ENCODE results near the gene ORC2. TPM values are rescaled to one million over a fixed set of nuclear protein-coding genes. Genes with fewer than 3 reads are reported as not detected.

ORC2 gene
- total and polyA plus RNA-seq, 10 of the 15 experiments (the other 5 are each of a cell fraction or from before 2014, with no cell fraction given) = 6.1 to 36.9 (median 17.6) TPM

GRCh38 chr2:200864176-200865034 lies 99.1 kb downstream of the ORC2 start, which contains the start of gene CLK1:
TSS of gene CLK1 (minus strand) at chr2:200864658. CDS start at chr2:200861862, 2,796 bp downstream.
- Histone ChIP-seq H3K4me3 (peak within 1 kb of the TSS; percentile 100), H3K9ac (ENCODE audit: control insufficient read depth, insufficient read depth, low read length) (peak within 1 kb of the TSS; percentile 99), H3K4me2 (ENCODE audit: control insufficient read depth, insufficient read depth) (peak within 1 kb of the TSS; percentile 72), H3K79me2 (ENCODE audit: control insufficient read depth, insufficient read depth, low read length) (peaks cover 51% of the 10 kb centered on the region), H2AFZ (ENCODE audit: control insufficient read depth, low read depth, low read length) (peak within 1 kb of the TSS; percentile 91), H4K20me1 (ENCODE audit: control insufficient read depth, insufficient read depth) (no peaks in the 10 kb centered on the region), H3K4me1 (ENCODE audit: control insufficient read depth, insufficient read depth, low read length) (no peaks in the 10 kb centered on the region), H3K9me3 (replicated peaks; ENCODE audit: control insufficient read depth, insufficient read depth, low read length) (no peaks in the 10 kb centered on the region), H3K36me3 (ENCODE audit: control insufficient read depth in 2 of 2, insufficient read depth in 2 of 2, low read length in 1 of 2) (peaks cover 2 to 8% of the 10 kb centered on the region in 2 experiments; a peak in 2 of 4 replicates), H3K27ac (ENCODE audit: control insufficient read depth, insufficient read depth) (peak within 1 kb of the TSS; percentile 100), H3K27me3 (replicated peaks in 1 of 2; ENCODE audit: control insufficient read depth in 2 of 2, insufficient read depth in 2 of 2, low read length in 1 of 2) (no peaks in the 10 kb centered on the region)
- ChIA-PET CTCF (interaction anchor here (0.6 to 2.6 kb wide), 11 partner anchors 19 to 369 kb away, joined by 3 to 15 read pairs (median 3); partner anchors contain the start of genes CASP10, NIF3L1, ORC2 and PPIL3), RAD21 (ENCODE audit: unreplicated experiment) (interaction anchor here (0.6 to 2.1 kb wide), 9 partner anchors 37 to 368 kb away, joined by 3 to 10 read pairs (median 4); partner anchors contain the start of gene CASP10), POLR2A (interaction anchor here (0.5 to 2.7 kb wide), 25 partner anchors 11 to 396 kb away, joined by 3 to 20 read pairs (median 4); partner anchors contain the start of genes BZW1, CASP10, CASP8 and CFLAR), SMC1A (ENCODE audit: uncharacterized antibody, unreplicated experiment) (interaction anchor here (0.9 to 1.9 kb wide), 8 partner anchors 12 to 203 kb away, joined by 3 to 12 read pairs (median 3); partner anchors contain the start of gene NIF3L1)
- no TSS peak for BruUV-seq (replicated peaks)
- ATAC-seq = peak; percentile 88
- in situ Hi-C loops (cut with MboI) = no loop called here
- intact Hi-C loops (cut with micrococcal nuclease; ENCODE audit: unreplicated experiment) = loop anchor here (1.0 to 10.0 kb wide), 4 partner anchors 24 to 1510 kb away; partner anchors contain the start of genes BMPR2, NIF3L1 and PPIL3
- WGBS (ENCODE audit: insufficient coverage, insufficient replicate concordance, low lambda C conversion rate, missing lambda C conversion rate) = 5% methylated on average over 79 of the region's 89 CpGs
- peak; percentile 74 for DNase-seq (ENCODE audit: low read depth, low spot score)
- no peak for FAIRE-seq
- TF ChIP-seq YY1 (IDR thresholded peaks at IDR 0.05; ENCODE audit: low read depth, low read length) (peak; percentile 98), HDAC6 (IDR thresholded peaks at IDR 0.05; ENCODE audit: unreplicated experiment) (peak; percentile 78), TARDBP (IDR thresholded peaks at IDR 0.05; ENCODE audit: borderline replicate concordance) (peak; percentile 50; the same call in 1 of the 2 replicates), SMARCA5 (IDR thresholded peaks at IDR 0.05) (peak; percentile 41), ZNF622 (IDR thresholded peaks at IDR 0.05) (no peak), NBN (IDR thresholded peaks at IDR 0.05) (peak; percentile 92), EZH2 (IDR thresholded peaks at IDR 0.05; ENCODE audit: borderline replicate concordance, control insufficient read depth, low read depth, low read length) (no peak), EP300 (IDR thresholded peaks at IDR 0.05; ENCODE audit: borderline replicate concordance in 1 of 2, control insufficient read depth in 1 of 2, low read depth in 2 of 2, low read length in 2 of 2) (0 out of 4 replicates have a peak, but pooled peaks of 1 of the 2 experiments have one; percentile 52), ETV6 (conservative IDR thresholded peaks at IDR 0.05 in 1 of 2, IDR thresholded peaks at IDR 0.05 in 1 of 2; ENCODE audit: borderline replicate concordance in 1 of 2, low read depth in 1 of 2) (no peak), MTA3 (IDR thresholded peaks at IDR 0.05; ENCODE audit: borderline replicate concordance, low read length) (no peak), RAD51 (IDR thresholded peaks at IDR 0.05) (no peak), NR2C1 (IDR thresholded peaks at IDR 0.05) (peak; percentile 79)
- TF ChIP-seq, protein P1, sequence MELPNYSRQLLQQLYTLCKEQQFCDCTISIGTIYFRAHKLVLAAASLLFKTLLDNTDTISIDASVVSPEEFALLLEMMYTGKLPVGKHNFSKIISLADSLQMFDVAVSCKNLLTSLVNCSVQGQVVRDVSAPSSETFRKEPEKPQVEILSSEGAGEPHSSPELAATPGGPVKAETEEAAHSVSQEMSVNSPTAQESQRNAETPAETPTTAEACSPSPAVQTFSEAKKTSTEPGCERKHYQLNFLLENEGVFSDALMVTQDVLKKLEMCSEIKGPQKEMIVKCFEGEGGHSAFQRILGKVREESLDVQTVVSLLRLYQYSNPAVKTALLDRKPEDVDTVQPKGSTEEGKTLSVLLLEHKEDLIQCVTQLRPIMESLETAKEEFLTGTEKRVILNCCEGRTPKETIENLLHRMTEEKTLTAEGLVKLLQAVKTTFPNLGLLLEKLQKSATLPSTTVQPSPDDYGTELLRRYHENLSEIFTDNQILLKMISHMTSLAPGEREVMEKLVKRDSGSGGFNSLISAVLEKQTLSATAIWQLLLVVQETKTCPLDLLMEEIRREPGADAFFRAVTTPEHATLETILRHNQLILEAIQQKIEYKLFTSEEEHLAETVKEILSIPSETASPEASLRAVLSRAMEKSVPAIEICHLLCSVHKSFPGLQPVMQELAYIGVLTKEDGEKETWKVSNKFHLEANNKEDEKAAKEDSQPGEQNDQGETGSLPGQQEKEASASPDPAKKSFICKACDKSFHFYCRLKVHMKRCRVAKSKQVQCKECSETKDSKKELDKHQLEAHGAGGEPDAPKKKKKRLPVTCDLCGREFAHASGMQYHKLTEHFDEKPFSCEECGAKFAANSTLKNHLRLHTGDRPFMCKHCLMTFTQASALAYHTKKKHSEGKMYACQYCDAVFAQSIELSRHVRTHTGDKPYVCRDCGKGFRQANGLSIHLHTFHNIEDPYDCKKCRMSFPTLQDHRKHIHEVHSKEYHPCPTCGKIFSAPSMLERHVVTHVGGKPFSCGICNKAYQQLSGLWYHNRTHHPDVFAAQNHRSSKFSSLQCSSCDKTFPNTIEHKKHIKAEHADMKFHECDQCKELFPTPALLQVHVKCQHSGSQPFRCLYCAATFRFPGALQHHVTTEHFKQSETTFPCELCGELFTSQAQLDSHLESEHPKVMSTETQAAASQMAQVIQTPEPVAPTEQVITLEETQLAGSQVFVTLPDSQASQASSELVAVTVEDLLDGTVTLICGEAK (IDR thresholded peaks at IDR 0.05; ENCODE audit: borderline replicate concordance) = peak; percentile 74
- TF ChIP-seq, protein P2, sequence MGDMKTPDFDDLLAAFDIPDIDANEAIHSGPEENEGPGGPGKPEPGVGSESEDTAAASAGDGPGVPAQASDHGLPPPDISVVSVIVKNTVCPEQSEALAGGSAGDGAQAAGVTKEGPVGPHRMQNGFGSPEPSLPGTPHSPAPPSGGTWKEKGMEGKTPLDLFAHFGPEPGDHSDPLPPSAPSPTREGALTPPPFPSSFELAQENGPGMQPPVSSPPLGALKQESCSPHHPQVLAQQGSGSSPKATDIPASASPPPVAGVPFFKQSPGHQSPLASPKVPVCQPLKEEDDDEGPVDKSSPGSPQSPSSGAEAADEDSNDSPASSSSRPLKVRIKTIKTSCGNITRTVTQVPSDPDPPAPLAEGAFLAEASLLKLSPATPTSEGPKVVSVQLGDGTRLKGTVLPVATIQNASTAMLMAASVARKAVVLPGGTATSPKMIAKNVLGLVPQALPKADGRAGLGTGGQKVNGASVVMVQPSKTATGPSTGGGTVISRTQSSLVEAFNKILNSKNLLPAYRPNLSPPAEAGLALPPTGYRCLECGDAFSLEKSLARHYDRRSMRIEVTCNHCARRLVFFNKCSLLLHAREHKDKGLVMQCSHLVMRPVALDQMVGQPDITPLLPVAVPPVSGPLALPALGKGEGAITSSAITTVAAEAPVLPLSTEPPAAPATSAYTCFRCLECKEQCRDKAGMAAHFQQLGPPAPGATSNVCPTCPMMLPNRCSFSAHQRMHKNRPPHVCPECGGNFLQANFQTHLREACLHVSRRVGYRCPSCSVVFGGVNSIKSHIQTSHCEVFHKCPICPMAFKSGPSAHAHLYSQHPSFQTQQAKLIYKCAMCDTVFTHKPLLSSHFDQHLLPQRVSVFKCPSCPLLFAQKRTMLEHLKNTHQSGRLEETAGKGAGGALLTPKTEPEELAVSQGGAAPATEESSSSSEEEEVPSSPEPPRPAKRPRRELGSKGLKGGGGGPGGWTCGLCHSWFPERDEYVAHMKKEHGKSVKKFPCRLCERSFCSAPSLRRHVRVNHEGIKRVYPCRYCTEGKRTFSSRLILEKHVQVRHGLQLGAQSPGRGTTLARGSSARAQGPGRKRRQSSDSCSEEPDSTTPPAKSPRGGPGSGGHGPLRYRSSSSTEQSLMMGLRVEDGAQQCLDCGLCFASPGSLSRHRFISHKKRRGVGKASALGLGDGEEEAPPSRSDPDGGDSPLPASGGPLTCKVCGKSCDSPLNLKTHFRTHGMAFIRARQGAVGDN (IDR thresholded peaks at IDR 0.05) = peak; percentile 76

All from GM12878 (cell line).